ENCODE data around the gene RAB3IP.
"Not testable (repeated sequence)": the region's sequence is repeated elsewhere in the genome, so short reads cannot be mapped to it uniquely, and the experiment has no call there.

The RAB3IP gene

DNA sequence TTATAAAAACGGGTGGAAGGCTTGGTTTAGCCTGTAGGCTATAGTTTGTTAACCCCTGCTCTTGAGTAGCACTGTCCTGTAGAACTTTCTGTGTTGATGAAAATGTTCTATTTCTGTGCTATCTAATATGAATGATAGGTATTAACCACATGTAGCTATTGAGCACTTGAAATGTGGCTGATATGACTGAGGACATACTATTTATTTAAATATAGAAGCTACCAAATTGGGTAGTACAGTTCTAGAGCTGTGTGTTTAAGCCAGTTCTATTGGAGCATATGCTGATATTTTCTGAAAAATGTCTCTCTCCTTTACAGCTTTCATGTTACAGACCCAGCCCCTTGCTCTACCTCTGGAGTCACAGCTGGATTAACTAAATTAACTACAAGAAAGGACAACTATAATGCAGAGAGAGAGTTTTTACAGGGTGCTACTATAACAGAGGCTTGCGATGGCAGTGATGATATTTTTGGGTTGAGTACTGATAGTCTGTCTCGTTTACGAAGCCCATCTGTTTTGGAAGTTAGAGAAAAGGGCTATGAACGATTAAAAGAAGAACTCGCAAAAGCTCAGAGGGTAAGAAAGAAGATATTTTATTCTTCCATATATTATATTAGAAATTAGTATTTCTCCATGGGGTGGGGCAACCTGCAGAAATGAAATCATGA lies 17.6 kb downstream of the RAB3IP start:
- no peak for DNase-seq

DNA sequence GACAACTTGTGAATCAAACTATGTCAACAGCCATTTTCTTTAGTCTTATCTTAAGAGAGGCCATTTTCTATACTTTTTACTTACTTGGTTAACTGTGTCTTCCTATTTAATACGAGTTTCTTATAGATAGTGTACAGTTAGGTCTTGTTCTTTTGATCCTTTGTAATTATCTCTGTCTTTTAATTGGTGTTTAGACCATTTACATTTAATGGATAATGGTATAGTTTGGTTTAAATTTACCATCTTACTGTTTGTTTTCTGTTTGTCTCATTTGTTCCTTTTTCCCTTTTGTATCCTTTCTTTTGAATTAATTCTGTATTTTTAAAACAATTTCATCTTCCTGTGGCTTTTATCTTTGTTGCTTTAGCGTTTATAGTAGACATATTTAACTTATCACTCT lies 19.4 kb downstream of the RAB3IP start:
- no peak for DNase-seq

DNA sequence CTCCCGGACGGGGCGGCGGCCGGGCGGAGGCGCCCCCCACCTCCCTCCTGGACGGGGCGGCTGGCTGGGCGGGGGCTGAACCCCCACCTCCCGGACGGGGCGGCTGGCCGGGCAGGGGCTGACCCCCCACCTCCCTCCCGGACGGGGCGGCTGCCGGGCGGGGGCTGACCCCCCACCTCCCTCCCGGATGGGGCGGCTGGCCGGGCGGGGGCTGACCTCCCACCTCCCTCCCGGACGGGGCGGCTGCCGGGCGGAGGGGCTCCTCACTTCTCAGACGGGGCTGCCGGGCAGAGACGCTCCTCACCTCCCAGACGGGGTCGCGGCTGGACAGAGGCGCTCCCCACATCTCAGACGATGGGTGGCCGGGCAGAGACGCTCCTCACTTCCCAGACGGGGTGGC lies 20.9 kb downstream of the RAB3IP start:
- not testable (repeated sequence) for DNase-seq

DNA sequence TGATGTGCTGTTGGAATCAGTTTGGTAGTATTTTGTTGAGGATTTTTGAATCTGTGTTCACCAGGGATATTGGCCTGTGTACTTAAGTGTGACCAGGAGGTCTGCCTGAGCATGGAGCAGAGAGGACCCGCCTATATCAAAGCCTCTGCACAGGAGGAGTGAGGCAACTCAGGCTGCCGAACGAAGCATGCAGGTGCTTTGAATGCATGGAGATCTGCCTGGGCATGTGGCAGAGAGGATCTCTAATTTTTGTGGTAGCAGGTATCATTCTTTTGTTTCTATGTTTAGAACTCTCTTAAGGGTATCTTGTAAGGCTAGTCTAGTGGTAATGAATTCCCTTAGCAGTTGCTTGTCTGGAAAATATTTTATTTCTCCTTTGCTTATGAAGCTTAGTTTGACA lies 26.9 kb downstream of the RAB3IP start:
- DNase-seq: no peak

DNA sequence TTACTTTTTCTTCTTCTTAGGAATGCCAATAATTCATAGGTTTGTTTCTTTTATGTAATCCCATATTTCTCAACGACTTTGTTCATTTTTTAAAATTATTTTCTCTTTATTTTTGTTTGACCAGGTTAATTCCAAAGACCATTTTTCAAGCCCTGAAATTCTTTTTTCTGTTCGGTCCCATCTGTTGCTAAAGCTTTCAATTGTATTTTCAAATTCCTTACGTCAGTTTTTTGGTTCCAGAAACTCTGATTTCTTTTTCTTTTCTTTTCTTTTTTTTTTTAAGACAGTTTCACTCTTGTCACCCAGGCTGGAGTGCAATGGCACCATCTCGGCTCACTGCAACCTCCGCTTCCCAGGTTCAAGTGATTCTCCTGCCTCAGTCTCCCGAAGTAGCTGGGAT lies 27.6 kb downstream of the RAB3IP start:
- DNase-seq: no peak

DNA sequence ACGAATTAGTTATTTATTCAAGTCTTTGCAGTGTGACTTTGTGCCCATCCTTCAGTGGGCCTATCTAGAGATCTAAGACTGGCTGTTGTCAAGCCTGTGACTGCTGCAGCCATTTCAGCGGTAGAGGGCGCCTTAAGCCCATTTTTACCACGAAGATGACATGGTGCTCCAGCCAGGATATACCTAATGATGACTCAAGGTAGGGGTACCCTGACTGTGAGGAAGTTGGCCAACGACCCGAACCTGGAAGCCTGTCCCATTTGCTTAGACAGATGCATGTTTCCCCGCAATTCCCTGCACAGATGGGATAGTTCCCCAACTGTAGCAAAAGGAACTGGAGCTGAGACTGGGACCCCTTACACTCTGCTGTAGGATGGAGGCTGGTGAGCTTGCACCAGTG lies 41.3 kb downstream of the RAB3IP start:
- no peak for DNase-seq

DNA sequence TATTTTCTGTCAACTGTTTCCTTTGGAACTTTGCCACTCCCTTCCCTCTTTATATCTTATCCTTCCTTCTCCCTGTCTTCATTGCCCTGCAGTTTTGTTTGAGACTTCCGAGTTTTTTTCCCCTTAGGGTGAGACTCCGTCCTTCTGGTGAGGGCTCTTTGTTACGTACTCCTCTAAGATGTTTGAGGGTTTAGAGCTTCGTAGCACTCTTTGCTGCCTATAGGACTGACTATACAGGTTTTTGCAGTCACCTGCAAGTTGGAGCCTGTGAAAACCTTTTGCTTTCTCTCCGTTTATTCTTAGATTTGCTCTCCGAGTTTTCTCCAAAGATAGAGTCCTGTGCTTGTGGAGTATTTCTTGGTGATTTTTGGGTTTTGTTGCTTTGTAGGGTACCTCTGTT lies 44.7 kb downstream of the RAB3IP start:
- DNase-seq: no peak

DNA sequence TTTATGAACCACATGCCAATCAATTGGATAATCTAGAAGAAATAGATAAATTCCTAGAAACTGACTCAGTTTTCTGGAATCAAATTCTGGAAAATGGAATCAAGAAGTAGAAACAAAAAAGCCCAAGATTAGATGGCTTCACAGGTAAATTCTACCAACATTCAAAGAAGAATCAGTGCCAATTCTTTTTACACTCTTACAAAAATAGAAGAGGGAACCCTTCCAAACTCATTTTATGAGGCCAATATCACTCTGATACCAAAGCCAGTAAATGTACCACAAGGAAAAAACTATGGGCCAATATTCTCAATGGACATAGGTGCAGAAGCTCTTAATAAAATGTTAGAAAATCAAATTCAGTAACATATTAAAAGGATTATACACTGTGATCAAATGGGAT lies 50.7 kb downstream of the RAB3IP start:
- DNase-seq: no peak

DNA sequence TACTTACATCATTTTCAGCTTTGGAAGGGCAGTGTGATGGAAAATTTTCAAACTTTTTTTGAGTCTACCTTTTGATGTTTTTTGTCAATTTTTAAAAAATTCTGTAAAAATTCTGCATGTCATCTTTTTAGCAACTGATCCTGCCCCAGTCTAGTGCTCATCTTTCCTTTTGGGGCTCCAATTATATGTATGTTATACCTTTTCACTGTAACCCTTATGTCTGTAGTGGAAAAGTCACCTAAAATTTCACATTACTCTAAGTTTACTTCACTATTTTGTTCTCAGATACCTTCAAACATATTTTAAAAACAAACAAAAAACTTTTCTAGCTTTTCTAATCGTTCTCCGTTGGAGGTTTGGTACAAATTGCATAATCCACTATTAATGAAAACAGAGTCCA lies 53.9 kb downstream of the RAB3IP start:
- no peak for DNase-seq

DNA sequence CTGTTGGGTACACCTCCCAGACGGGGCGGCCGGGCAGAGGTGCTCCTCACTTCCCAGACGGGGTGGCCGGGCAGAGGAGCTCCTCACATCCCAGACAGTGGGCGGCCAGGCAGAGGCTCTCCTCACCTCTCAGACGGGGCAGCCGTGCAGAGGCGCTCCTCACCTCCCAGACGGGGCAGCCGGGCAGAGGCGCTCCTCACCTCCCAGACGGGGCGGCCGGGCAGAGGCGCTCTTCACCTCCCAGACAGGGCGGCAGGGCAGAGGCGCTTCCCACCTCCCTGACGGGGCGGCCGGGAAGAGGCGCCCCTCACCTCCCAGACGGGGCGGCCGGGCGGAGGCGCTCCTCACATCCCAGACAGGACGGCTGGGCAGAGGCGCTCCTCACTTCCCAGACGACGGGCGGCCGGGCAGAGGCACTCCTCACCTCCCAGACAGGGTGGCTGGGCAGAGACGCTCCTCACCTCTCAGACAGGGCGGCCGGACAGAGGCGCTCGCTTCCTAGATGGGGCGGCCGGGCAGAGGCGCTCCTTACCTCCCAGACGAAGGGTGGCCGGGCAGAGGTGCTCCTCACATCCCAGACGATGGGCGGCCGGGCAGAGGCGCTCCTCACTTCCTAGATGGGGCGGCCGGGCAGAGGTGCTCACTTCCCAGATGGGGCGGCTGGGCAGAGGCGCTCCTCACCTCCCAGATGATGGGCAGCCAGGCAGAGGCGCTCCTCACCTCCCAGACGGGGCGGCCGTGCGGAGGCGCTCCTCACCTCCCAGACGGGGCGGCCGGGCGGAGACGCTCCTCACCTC lies 68.6 kb downstream of the RAB3IP start:
- DNase-seq: not testable (repeated sequence)

DNA sequence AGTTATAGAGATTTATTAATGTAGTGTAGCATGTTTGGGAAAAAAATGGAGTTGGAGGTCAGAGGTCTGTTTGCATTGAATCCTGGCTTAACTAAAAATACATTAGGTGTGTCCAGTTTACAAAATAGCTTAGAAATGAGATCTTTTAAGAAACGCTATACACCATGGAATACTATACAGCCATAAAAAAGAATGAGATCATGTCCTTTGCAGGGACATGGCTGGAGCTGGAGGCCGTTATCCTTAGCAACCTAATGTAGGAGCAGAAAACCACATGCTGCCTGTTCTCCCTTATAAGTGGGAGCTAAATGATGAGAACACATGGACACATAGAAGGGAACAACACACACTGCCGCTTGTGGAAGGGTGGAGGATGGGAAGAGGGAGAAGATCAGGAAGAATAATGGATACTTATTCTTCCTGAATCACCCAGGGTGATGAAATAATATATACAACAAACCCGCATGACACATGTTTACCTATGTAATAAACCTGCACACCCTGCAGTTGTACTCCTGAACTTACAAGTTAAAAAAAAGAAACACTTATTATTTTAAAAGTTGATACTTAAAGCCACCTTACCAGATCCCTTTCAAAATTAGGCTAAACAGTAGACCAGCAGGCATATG lies 72.3 kb downstream of the RAB3IP start:
- DNase-seq: no peak

DNA sequence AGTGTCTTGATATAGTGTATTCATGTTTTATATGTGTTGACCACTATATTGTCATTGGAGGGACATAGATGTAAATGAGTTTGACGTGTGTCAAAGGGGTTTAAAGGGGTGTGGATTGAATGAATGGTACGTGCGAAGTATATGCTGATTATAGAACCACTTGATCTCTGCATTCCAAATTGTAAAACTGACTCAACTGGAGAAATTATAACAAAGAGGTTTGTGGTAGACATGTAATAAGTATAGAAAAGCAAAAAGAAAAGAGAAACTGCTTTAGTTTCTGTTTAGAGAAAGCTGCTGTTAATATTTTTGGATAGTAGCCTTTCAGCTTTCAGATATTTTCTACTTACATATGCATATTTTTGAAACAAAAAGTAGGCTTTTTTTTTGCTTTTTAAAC lies 77.4 kb downstream of the RAB3IP start:
- DNase-seq: no peak

DNA sequence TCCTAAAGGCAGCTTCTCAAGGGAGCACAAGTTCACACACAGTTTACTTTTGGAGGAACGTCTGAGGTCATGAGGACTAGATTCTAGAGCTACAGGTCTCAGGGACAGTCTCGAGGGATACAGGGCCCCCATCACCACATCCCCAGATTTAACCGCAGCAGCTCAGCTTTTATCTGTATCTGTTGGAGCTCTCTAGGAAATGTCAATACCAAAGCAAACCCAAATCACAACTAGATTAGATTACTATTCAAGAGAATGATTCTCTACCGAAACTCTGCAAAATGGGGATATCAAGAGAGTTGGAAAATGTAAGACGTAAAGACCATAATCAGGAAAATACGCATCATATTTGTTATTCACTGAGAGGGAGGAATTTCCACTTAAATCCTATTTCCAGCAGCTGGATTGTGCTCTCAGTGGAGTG lies 82.4 kb downstream of the RAB3IP start:
- no peak for DNase-seq

DNA sequence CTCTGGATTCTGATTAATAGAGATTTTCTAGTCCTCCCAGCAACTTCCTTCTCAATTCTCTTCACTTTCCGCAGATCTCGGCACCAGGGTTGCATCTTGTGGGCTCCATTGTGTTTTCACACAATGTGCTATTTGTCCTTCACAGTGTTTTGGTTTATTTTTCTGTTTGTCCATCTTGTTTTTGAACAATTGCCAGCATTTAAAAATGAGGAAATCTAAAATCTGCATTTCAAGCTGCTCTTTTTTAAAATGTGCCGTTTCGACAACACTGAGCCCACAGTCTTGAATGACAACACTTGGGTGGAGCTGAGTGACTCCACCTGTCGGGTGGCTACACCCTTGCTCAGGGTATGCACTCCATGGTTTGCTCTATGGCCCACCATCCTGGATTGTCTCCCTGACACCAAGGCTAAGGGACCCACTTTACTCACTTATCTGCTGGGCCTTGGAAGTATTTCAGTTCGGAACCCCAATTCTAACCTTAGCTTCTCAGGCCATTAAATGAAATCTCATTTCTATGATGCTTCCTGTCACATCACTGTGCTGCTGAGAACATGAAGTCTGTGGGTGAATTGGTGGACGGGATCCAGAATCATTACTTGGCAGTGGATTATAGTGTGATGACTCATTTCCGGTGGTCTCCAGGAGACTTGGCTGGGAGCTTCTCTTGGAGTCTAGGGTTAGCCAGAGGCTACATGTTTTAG lies 82.9 kb downstream of the RAB3IP start:
- DNase-seq: no peak

DNA sequence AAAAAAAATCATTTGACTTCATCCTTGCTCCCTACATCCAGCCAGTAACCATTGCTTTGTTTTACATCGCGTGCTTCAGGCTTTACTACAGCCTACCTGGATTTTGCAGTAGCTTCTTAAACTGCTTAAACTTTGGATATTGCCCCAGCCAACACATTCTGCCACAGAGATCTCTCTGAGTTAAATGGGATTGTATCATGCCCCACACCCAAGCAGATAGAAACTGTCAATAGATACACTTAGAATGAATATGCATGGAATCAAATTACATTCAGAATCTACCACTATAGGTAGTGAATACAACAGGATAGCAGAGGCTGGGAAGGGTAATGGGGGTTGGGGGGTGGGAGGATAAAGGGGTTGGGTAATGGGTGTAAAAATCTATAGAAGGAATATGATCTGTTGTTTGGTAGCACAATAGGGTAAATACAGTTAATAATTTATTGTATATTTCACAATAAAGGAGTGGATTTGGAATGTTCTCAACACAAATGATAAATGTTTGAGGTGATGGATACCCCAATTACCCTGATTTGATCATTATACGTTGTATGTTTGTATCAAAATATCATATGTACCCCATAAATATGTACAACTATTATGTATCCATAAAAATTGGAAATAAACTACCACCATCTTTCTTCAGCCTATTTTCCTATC lies 83.7 kb downstream of the RAB3IP start:
- DNase-seq: no peak

DNA sequence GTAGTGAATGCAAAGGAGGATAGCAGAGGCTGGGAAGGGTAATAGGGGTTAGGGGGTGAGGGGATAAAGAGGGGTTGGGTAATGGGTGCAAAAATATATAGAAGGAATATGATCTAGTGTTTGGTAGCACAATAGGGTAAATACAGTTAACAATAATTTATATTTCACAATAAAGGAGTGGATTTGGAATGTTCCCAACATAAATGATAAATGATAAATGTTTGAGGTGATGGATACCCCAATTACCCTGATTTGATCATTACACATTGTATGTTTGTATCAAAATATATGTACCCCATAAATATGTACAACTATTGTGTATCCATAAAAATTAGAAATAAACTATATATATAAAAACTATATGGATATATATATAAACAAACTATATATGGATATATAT lies 85.4 kb downstream of the RAB3IP start:
- no peak for DNase-seq

DNA sequence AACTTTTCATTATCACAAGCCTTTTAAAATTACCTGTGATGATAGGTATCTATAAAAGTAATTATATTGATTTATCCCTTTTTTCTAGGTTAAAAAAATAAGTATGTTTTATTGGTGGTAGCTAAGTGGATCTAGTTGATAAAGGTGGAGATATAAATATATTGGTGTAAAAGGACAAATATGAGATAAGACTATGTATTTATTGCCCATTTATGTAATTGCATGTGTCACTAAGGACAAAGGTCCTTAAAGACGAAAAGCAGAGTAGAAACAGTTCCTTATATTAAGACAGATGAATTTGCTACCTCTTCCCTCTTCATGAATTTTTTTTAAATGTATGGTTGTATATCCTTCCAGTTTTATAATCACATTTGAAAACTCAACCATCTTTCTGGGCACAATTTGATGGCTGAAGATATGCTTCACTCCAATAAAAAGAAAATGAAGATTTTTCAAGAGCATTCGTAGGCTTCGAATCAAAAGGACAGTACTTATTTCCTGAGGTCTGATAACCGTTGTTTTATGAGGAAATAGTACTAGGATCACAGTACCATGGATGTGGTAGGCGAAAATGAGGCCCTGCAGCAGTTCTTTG lies 86.4 kb downstream of the RAB3IP start, which contains the start of gene MYRFL:
MYRFL (plus strand) TSS at position 262 of the 595 bp plus-strand sequence; CDS start at position 553, 291 bp downstream.
- no peak for DNase-seq

DNA sequence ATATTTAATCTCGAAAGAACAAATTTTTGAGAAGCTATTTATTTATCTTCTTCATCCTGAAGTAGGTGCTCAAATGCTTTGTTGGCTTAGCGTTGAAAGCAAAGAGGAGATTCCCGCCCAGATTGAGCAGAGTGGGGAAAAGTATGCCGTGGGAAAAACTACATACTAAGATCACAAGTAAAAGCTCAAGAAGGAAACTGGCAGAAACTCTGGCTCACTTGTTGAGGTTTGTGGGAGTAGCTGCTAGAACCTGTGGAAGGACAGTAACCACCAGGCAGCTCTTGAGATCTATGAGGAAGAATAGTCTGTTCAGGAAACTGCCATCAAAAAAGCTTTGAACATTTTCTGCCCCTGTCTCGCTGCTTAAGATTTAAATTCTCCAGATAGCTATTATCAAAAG lies 90.2 kb downstream of the RAB3IP start:
- no peak for DNase-seq

DNA sequence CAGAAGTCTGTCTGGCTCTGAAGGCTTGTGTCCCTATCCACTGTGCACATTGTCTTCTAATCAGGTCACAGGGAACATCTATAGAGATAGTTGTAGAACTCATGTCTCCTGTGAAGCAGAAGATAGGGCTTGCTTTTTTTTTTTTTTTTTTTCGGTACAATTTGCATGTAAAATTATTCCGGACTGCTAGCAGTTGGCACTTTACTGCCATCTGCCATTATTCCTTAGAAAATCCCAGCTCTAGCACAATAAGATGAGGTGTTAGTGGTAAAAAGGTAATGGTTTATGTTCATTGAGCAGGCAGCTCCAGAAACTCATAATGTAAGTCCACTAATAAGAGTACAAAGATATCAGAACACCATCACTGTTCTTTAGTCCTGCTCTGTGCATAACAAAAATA lies 95.0 kb downstream of the RAB3IP start:
- no peak for DNase-seq

DNA sequence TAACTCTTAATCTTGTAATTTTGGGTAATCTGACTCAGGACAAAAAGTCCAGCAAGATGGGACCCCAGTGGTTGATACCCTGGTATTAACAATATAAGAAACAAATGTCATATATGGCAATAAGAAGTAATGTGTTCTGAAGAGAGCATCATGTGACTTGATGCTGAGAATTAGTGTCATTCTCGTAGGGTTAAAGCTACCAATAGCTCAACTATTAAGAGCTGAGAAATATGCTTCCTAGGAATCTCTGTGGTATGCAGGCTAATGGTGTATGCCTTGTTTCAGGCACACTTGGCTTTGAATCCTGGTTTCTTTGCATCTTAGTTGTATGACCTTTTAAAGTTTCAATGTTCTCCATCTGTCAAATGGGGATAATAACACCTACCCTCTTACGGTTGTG lies 95.5 kb downstream of the RAB3IP start:
- DNase-seq: no peak

DNA sequence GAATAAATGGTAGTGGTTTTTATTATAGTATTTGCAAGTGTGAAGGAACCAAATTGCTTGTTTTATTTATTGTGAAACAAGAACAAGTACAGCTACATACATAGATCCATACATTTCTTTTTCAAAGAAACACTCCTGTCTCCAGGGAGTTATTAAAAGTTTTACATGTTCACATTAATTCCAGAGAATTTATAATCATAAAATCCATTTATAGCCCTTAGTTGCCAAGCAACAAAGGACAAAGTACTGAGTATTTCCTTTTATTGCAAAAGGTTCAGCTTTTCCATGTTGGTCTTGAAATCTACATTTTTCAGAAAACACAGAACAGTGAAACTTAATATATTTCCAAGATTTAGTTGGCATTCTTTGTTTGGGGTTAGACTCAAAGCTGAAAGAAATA lies 95.9 kb downstream of the RAB3IP start:
- no peak for DNase-seq

DNA sequence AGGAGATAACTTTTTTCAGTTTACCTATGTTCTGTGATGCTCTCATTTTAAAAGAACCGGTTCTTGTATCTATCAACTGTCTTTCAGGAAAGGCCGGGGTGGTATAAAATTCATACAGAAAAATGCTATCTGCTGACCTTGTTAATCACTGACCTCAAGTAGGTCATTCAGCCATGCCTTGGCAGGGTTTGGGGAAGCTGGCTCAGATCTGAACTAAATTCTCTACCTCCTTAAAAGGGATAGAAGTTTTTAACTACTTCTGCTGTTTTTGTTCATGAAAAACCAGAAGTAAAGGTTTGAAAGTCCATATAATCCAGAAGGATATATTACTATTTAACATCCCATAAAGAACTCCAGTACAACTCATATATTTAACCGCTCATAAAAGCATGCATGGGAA lies 96.4 kb downstream of the RAB3IP start:
- DNase-seq: no peak

DNA sequence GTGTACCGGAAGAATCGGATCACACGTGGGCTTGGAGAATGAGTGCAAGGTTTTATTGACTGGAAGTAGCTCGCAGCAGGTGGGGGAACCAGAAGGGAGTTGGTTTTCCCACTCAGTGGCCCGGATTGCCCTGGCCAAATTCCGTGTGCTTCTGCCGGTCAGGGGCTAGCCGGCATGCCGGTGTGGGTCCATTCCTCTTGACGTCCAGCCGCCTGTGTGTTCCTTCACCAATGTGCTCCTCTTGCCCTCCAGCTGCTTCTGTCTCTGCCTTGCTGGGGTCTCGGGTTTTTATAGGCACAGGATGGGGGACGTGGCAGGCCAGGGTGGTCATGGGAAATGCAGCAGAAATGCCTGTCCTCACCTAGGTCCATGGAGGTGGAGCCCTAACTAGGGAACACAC lies 97.4 kb downstream of the RAB3IP start:
- DNase-seq: no peak
